Mesenchymal stem cell (in vitro differentiated cells and primary cell): ENCODE results near the gene ZNF836. TPM values are rescaled to one million over a fixed set of nuclear protein-coding genes. Genes with fewer than 3 reads are reported as not detected.
A peak's percentile ranks its signal among the peaks of the same experiment; 100 is the strongest.

Experiments
- DNase-seq: peaks from one replicate; pipeline ENCODE4 v3.0.0-alpha.2; 2013
- H2AFZ ChIP-seq: one replicate; pipeline ENCODE4 v1.6.1; 2013; ENCODE audit warnings: low read depth, mild to moderate bottlenecking, control low read depth, inconsistent platforms, low read length, moderate library complexity
- H2AK5ac ChIP-seq: 2 replicates; pipeline ENCODE4 v1.6.1; 2013; ENCODE audit warnings: low read length, moderate library complexity, mild to moderate bottlenecking, inconsistent platforms; ENCODE audit not compliant: severe bottlenecking
- H2BK120ac ChIP-seq: one replicate; pipeline ENCODE4 v1.6.1; 2013; ENCODE audit warnings: low read depth, mild to moderate bottlenecking, inconsistent platforms, low read length, moderate library complexity
- H2BK12ac ChIP-seq, 2 experiments: one replicate each; pipeline ENCODE4 v1.6.1; 2013; ENCODE audit warnings: inconsistent platforms in 2 of 2, low read length in 2 of 2, mild to moderate bottlenecking in 2 of 2, moderate library complexity in 2 of 2, control low read depth in 1 of 2
- H2BK15ac ChIP-seq: one replicate; pipeline ENCODE4 v1.6.1; 2013; ENCODE audit warnings: mild to moderate bottlenecking, low read depth, inconsistent platforms; ENCODE audit not compliant: poor library complexity, severe bottlenecking
- H2BK5ac ChIP-seq: 2 replicates; pipeline ENCODE4 v1.6.1; 2013; ENCODE audit warnings: low read depth, mild to moderate bottlenecking, low read length, control low read depth, inconsistent platforms; ENCODE audit not compliant: poor library complexity, severe bottlenecking
- H3K14ac ChIP-seq, 2 experiments: one replicate each; pipeline ENCODE4 v1.6.1; 2013; ENCODE audit warnings: inconsistent platforms in 2 of 2, low read length in 2 of 2, control low read depth in 1 of 2, mild to moderate bottlenecking in 1 of 2, moderate library complexity in 1 of 2
- H3K18ac ChIP-seq, 2 experiments: one replicate each; pipeline ENCODE4 v1.6.1; 2013; ENCODE audit warnings: inconsistent platforms in 2 of 2, low read length in 2 of 2, control low read depth in 1 of 2, low read depth in 1 of 2, mild to moderate bottlenecking in 1 of 2
- H3K23ac ChIP-seq, 2 experiments: one replicate each; pipeline ENCODE4 v1.6.1; 2013; ENCODE audit warnings: inconsistent platforms in 2 of 2, low read length in 2 of 2, mild to moderate bottlenecking in 2 of 2, moderate library complexity in 2 of 2, control low read depth in 1 of 2
- H3K27ac ChIP-seq: 2 replicates; pipeline ENCODE4 v1.5.1; 2013; ENCODE audit warnings: mild to moderate bottlenecking, moderate library complexity, low read length, control low read depth, inconsistent platforms; ENCODE audit not compliant: poor library complexity, severe bottlenecking
- H3K27me3 ChIP-seq, 2 experiments: 2 replicates each; pipeline versions ENCODE4 v1.6.1 to v1.7.0; 2013; ENCODE audit warnings: low read length in 2 of 2, mild to moderate bottlenecking in 2 of 2, moderate library complexity in 2 of 2, control low read depth in 1 of 2, inconsistent platforms in 1 of 2; ENCODE audit not compliant: control insufficient read depth in 1 of 2, insufficient read depth in 1 of 2
- H3K36me3 ChIP-seq, 2 experiments: 2 replicates each; pipeline versions ENCODE4 v1.6.1 to v1.7.0; 2013; ENCODE audit warnings: low read length in 2 of 2, control low read depth in 1 of 2, inconsistent platforms in 1 of 2, low read depth in 1 of 2, mild to moderate bottlenecking in 1 of 2; ENCODE audit not compliant: insufficient read depth in 2 of 2, control insufficient read depth in 1 of 2
- H3K4ac ChIP-seq, 2 experiments: one replicate each; pipeline ENCODE4 v1.6.1; 2013; ENCODE audit warnings: inconsistent platforms in 2 of 2, low read length in 2 of 2, mild to moderate bottlenecking in 2 of 2, moderate library complexity in 2 of 2, control low read depth in 1 of 2, low read depth in 1 of 2
- H3K4me1 ChIP-seq: 2 replicates; pipeline ENCODE4 v1.6.1; 2013; ENCODE audit warnings: low read depth, low read length, control low read depth; ENCODE audit not compliant: control insufficient read depth, insufficient read depth
- H3K4me2 ChIP-seq: 2 replicates; pipeline ENCODE4 v1.6.1; 2013; ENCODE audit warnings: low read length, mild to moderate bottlenecking, inconsistent platforms; ENCODE audit not compliant: poor library complexity, severe bottlenecking
- H3K4me3 ChIP-seq, 2 experiments: 2 replicates each; pipeline versions ENCODE4 v1.5.1 to v1.7.0; 2013; ENCODE audit warnings: low read length in 2 of 2, mild to moderate bottlenecking in 2 of 2, control low read depth in 1 of 2, low read depth in 1 of 2; ENCODE audit not compliant: insufficient read depth in 1 of 2
- H3K79me1 ChIP-seq: replicated peaks from 2 replicates; pipeline ENCODE4 v1.6.1; 2013; ENCODE audit warnings: mild to moderate bottlenecking, control low read depth, low read length, inconsistent platforms; ENCODE audit not compliant: poor library complexity, severe bottlenecking
- H3K9ac ChIP-seq: 2 replicates; pipeline ENCODE4 v1.7.0; 2013; ENCODE audit warnings: mild to moderate bottlenecking, low read length, moderate library complexity
- H3K9me3 ChIP-seq: 2 replicates; pipeline ENCODE4 v1.7.0; 2013; ENCODE audit warnings: mild to moderate bottlenecking, low read length; ENCODE audit not compliant: control insufficient read depth
- H4K8ac ChIP-seq: one replicate; pipeline ENCODE4 v1.6.1; 2013; ENCODE audit warnings: inconsistent platforms, mild to moderate bottlenecking, low read length, moderate library complexity
- H4K91ac ChIP-seq: one replicate; pipeline ENCODE4 v1.6.1; 2013; ENCODE audit warnings: mild to moderate bottlenecking, low read length, inconsistent platforms
- WGBS: methylation state at CpG from one replicate; pipeline ENCODE4 v1.1.7; 2013; ENCODE audit warnings: mixed read lengths; 5-methylcytosine and 5-hydroxymethylcytosine counted together
- small RNA-seq: library from polyadenylated mRNA; stranded (forward); fragments of <200 nt; extraction: miRNeasy Mini kit (QIAGEN cat#:217004); gene quantifications from one replicate; pipeline ENCODE3, GENCODE V24; 2013; ENCODE audit warnings: low read depth

ZNF836 gene

DNA sequence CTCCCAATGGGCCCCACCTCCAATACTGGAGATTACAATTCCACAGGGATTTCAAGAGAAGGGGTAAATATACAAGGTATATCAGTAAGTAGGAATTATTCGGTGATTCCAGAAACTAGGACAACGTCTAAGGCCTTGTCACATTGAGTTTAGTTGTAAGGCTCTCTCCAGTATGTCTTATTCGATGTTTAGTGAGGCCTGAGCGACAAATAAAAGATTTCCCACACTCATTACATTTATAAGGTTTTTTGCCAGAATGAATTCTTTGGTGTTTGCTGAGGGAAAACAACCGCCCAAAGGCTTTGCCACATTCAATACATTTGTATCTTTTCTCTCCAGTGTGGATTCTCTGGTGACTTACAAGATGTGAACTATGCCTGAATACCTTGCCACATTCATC lies 56.7 kb downstream of the ZNF836 start:
- no peaks in the 10 kb centered on the region for H3K27me3 ChIP-seq
- no peak overlapping the region for H3K18ac ChIP-seq
- H3K4me1 ChIP-seq = no peaks in the 10 kb centered on the region
- no peak overlapping the region for H3K27ac ChIP-seq
- H3K79me1 ChIP-seq = peaks cover 7% of the 10 kb centered on the region
- H4K8ac ChIP-seq = no peak overlapping the region
- H3K9me3 ChIP-seq = peaks cover 100% of the 10 kb centered on the region
- no peak overlapping the region for H3K9ac ChIP-seq
- no peak overlapping the region for H2BK5ac ChIP-seq
- H3K23ac ChIP-seq = no peak overlapping the region
- H2AFZ ChIP-seq = no peak overlapping the region
- H3K4me2 ChIP-seq = no peak overlapping the region
- H3K4me3 ChIP-seq = peak overlapping the region in 1 of 2 experiments; percentile 69
- H3K4ac ChIP-seq = no peak overlapping the region
- peaks cover 20 to 55% of the 10 kb centered on the region in 2 experiments for H3K36me3 ChIP-seq
- H2BK120ac ChIP-seq = no peak overlapping the region
- H2BK12ac ChIP-seq = no peak overlapping the region
- DNase-seq = no peak
- H2BK15ac ChIP-seq = no peak overlapping the region
- WGBS = 98% methylated on average over 4 of the region's 5 CpGs
- H2AK5ac ChIP-seq = no peak overlapping the region
- no peak overlapping the region for H4K91ac ChIP-seq
- no peak overlapping the region for H3K14ac ChIP-seq

DNA sequence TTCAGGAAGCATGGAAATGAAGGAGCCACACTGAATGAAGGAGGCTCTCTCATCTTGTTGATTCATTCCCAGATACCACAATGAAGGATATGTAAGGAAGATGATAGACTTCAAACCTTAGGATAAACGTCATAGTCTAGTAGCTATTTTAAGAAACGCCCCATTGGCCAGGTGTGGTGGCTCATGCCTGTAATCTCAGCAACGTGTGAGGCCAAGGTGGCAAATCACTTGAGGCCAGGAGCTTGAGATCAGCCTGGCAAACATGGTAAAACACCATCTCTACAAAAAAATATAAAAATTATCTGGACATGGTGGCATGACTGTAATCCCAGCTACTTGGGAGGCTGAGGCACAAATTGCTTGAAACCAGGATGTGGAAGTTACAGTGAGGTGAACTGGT lies 58.8 kb downstream of the ZNF836 start:
- DNase-seq = no peak
- no peak overlapping the region for H2BK15ac ChIP-seq
- H3K9me3 ChIP-seq = peaks cover 100% of the 10 kb centered on the region
- no peak overlapping the region for H3K27ac ChIP-seq
- H3K14ac ChIP-seq = no peak overlapping the region
- no peak overlapping the region for H2BK120ac ChIP-seq
- H3K36me3 ChIP-seq = peaks cover 8 to 35% of the 10 kb centered on the region in 2 experiments
- H3K4me1 ChIP-seq = no peaks in the 10 kb centered on the region
- H3K4me2 ChIP-seq = no peak overlapping the region
- H3K23ac ChIP-seq = no peak overlapping the region
- H2BK12ac ChIP-seq = no peak overlapping the region
- no peak overlapping the region for H3K18ac ChIP-seq
- H3K27me3 ChIP-seq = no peaks in the 10 kb centered on the region
- H2BK5ac ChIP-seq = no peak overlapping the region
- no peaks in the 10 kb centered on the region for H3K79me1 ChIP-seq
- no peak overlapping the region for H4K91ac ChIP-seq
- H3K4me3 ChIP-seq = peak overlapping the region in 1 of 2 experiments; percentile 69
- no peak overlapping the region for H3K4ac ChIP-seq
- H3K9ac ChIP-seq = no peak overlapping the region
- H4K8ac ChIP-seq = no peak overlapping the region
- H2AFZ ChIP-seq = no peak overlapping the region
- H2AK5ac ChIP-seq = no peak overlapping the region
- WGBS = 72% methylated on average over 3 of the region's 3 CpGs

GRCh38 chr19:52110780-52111179 lies 60.6 kb downstream of the ZNF836 start:
- Histone ChIP-seq H3K23ac (no peak overlapping the region), H3K27me3 (no peaks in the 10 kb centered on the region), H3K18ac (no peak overlapping the region), H3K4me3 (peak overlapping the region in 1 of 2 experiments; percentile 57), H3K9me3 (peaks cover 96% of the 10 kb centered on the region), H2AK5ac (no peak overlapping the region), H3K27ac (no peak overlapping the region), H3K4ac (no peak overlapping the region), H2BK12ac (no peak overlapping the region), H2BK15ac (no peak overlapping the region), H4K8ac (no peak overlapping the region), H3K9ac (no peak overlapping the region), H4K91ac (no peak overlapping the region), H2BK120ac (no peak overlapping the region), H2AFZ (no peak overlapping the region), H3K79me1 (no peaks in the 10 kb centered on the region), H3K4me1 (no peaks in the 10 kb centered on the region), H2BK5ac (no peak overlapping the region), H3K36me3 (peaks cover 7 to 17% of the 10 kb centered on the region in 2 experiments), H3K14ac (no peak overlapping the region), H3K4me2 (no peak overlapping the region)
- no peak for DNase-seq
- WGBS = 96% methylated on average over 6 of the region's 6 CpGs

Small RNA genes lying within 50 kb of the gene (small RNA-seq; reads per million reads assigned to genes)
- not detected for gene RPL37P23
